ENCODE data around the gene AQP2.

DNA sequence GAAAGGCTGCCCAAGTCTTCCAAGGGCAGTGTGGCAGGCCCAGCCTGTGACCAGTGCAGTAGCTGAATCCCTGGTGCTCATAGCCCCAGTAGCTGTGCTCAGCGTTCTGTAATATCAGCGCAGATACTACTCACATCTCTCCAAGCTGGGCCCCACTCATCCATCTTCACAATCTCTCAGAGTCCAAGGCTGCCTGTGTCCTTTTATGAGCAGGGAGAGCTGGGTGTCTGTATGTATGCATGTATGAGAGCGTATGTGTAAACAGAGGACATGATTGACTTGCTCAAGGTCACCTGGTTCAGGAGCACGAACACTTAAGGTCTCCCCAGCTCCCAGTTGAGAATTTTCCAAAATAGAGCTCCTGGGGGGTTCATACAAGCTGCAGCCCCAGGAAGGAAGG, 27.6 kb downstream of the AQP2 start:
- TF ChIP-seq, protein P1, sequence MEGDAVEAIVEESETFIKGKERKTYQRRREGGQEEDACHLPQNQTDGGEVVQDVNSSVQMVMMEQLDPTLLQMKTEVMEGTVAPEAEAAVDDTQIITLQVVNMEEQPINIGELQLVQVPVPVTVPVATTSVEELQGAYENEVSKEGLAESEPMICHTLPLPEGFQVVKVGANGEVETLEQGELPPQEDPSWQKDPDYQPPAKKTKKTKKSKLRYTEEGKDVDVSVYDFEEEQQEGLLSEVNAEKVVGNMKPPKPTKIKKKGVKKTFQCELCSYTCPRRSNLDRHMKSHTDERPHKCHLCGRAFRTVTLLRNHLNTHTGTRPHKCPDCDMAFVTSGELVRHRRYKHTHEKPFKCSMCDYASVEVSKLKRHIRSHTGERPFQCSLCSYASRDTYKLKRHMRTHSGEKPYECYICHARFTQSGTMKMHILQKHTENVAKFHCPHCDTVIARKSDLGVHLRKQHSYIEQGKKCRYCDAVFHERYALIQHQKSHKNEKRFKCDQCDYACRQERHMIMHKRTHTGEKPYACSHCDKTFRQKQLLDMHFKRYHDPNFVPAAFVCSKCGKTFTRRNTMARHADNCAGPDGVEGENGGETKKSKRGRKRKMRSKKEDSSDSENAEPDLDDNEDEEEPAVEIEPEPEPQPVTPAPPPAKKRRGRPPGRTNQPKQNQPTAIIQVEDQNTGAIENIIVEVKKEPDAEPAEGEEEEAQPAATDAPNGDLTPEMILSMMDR (IDR thresholded peaks at IDR 0.05; ENCODE audit: low read length): no peak
- no peak for TF ChIP-seq EZH2 (IDR thresholded peaks at IDR 0.05; ENCODE audit: borderline replicate concordance, low read length)

All from OCI-LY1 (cell line).